ENCODE data around the gene SNX6. TPM values are rescaled to one million over a fixed set of nuclear protein-coding genes. Genes with fewer than 3 reads are reported as not detected.
A peak's percentile ranks its signal among the peaks of the same experiment; 100 is the strongest.
"Not testable (repeated sequence)": the region's sequence is repeated elsewhere in the genome, so short reads cannot be mapped to it uniquely, and the experiment has no call there.

Gene SNX6
- total RNA-seq, 4 donors from 2014 or later, result 54.5 to 99.9 (median 73.4) TPM

DNA sequence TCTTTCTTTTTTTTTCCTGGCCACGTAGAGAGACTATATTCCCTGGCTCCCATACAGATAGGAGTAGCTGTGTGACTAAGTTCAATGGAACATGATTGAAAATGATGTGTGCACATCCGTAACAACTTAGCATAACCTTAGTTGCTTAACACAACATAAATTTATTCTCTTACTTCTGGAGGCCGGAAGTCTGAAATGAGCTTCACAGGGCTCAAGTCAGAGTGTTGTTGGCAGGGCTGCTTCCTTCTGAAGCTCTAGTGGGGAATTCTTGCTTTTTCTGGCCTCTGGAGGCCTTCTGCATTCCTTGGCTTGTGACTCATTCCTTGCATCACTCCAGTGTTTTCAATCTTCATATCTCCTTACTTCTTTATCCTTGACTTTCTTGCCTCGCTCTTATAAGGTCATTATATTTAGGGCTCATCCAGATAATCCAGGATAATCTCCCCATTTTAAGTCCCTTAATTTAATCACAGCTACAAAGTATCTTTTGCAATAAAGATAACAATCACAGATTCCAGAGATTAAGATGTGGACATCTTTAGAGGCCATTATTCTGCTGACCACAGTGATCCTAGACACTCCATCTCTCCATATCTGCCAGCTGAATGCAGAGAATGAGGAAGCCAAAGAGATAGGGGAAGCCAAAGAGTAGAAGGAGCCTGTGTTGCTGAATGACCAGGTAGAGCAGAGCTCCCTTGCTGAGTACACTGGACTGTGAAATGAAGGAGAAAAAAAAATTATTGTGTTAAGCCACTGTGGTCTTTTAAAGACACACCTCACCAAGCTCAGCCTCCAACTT, 21.0 kb upstream of the SNX6 start:
- Histone ChIP-seq H3K36me3 (no peaks in the 10 kb centered on the region), H3K27ac (replicated peaks in 1 of 4) (peak overlapping the region in 1 of 4 donors; percentile 13), H3K27me3 (no peaks in the 10 kb centered on the region), H3K4me3 (no peak overlapping the region), H3K4me1 (no peaks in the 10 kb centered on the region), H3K9me3 (no peaks in the 10 kb centered on the region)
- DNase-seq (ENCODE audit: extremely low spot score), result no peak
- intact Hi-C loops (cut with DNase I), result no loop called here
- peak; percentile 11 to 18 for TF ChIP-seq POLR2AphosphoS5 (IDR thresholded peaks at IDR 0.05)
- no peak for TF ChIP-seq EP300 (IDR thresholded peaks at IDR 0.05)
- WGBS, result 71% methylated on average over 4 of the region's 4 CpGs

DNA sequence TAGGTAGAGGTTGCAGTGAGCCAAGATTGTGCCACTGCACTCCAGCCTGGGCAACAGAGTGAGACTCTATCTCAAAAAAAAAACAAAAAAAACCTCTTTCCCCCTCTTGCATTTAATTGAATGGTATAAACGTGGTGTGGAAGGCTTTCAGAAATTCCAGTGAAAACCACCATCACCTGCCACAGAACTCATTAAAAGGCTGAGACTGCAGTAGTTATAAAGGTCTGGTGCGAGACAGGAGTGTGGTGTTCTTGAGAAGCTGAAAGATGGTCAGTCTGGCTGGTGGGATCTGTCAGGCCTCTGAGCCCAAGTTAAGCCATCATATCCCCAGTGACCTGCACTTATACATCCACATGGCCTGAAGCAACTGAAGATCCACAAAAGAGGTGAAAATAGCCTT, 20.1 kb upstream of the SNX6 start:
- DNase-seq (ENCODE audit: extremely low spot score); intact Hi-C loops (cut with DNase I); H3K36me3 ChIP-seq; H3K4me3 ChIP-seq; H3K27me3 ChIP-seq; H3K4me1 ChIP-seq; H3K9me3 ChIP-seq; H3K27ac ChIP-seq (replicated peaks in 1 of 4): not testable (repeated sequence)
- 88% methylated on average over 2 of the region's 2 CpGs for WGBS

DNA sequence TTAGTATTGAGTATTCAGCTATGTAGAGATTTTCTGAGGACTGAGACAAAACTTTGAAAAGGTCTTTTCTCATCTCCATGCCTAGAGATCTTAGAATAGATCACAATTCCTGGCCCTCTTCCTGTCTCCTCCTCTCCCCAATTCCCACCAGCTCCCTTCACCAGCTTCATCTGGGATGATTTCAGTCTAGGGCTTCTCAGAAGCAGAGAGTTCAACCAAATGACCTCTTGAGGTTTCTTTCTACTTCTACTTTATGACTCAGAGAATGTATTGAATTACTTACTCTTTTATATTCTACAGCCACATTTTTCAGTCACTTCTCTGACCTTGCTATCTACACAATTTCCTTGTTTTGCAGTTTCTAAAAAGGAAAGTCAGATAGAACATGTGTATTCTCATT, 19.4 kb upstream of the SNX6 start:
- TF ChIP-seq, protein P1, sequence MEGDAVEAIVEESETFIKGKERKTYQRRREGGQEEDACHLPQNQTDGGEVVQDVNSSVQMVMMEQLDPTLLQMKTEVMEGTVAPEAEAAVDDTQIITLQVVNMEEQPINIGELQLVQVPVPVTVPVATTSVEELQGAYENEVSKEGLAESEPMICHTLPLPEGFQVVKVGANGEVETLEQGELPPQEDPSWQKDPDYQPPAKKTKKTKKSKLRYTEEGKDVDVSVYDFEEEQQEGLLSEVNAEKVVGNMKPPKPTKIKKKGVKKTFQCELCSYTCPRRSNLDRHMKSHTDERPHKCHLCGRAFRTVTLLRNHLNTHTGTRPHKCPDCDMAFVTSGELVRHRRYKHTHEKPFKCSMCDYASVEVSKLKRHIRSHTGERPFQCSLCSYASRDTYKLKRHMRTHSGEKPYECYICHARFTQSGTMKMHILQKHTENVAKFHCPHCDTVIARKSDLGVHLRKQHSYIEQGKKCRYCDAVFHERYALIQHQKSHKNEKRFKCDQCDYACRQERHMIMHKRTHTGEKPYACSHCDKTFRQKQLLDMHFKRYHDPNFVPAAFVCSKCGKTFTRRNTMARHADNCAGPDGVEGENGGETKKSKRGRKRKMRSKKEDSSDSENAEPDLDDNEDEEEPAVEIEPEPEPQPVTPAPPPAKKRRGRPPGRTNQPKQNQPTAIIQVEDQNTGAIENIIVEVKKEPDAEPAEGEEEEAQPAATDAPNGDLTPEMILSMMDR (IDR thresholded peaks at IDR 0.05), result no peak
- no peak for TF ChIP-seq EP300 (IDR thresholded peaks at IDR 0.05)
- no peak for TF ChIP-seq POLR2AphosphoS5 (IDR thresholded peaks at IDR 0.05)
- no peak for TF ChIP-seq POLR2A (IDR thresholded peaks at IDR 0.05; ENCODE audit: low read depth)
- intact Hi-C loops (cut with DNase I), result no loop called here
- H3K27ac ChIP-seq (replicated peaks in 1 of 4), result no peak overlapping the region
- DNase-seq (ENCODE audit: extremely low spot score), result no peak
- no peaks in the 10 kb centered on the region for H3K9me3 ChIP-seq
- H3K4me1 ChIP-seq, result no peaks in the 10 kb centered on the region
- H3K4me3 ChIP-seq, result no peak overlapping the region
- no peaks in the 10 kb centered on the region for H3K36me3 ChIP-seq
- H3K27me3 ChIP-seq, result no peaks in the 10 kb centered on the region

DNA sequence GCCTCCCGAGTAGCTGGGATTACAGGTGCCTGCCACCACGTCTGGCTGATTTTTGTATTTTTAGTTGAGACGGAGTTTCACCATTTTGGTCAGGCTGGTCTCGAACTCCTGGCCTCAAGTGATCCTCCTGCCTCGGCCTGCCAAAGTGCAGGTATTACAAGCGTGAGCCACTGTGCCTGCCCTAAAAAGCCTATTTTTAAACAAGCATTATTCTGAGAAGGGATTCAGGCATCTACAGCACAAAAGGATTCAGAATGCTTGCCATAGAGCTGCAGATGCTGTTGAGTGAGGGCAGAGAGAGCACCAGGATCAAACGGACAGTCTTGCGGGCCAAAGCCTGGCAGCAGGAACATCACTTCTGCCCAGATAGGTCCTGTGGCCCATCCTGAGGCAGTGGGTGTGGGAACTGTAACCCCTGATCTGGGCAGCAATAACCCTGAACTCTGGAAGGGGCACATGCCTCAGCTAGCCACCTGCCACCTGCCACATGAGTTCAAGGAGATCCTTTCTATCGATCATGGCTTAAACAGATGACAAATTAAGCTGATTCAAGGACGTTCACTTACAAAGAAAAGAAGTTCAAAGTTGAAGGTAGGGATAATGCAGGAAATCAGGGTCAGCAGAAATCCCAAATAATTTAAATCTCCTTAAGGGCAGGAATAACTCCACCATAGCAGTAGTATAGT, 16.8 kb upstream of the SNX6 start:
- TF ChIP-seq EP300 (IDR thresholded peaks at IDR 0.05) (no peak), POLR2A (IDR thresholded peaks at IDR 0.05; ENCODE audit: low read depth) (no peak), POLR2AphosphoS5 (IDR thresholded peaks at IDR 0.05) (no peak)
- TF ChIP-seq, protein P1 (IDR thresholded peaks at IDR 0.05), result no peak
- 91% methylated on average over 8 of the region's 10 CpGs for WGBS
- Histone ChIP-seq H3K36me3 (no peaks in the 10 kb centered on the region), H3K9me3 (no peaks in the 10 kb centered on the region), H3K27ac (replicated peaks in 1 of 4) (no peak overlapping the region), H3K4me1 (no peaks in the 10 kb centered on the region), H3K4me3 (no peak overlapping the region), H3K27me3 (no peaks in the 10 kb centered on the region)
- DNase-seq (ENCODE audit: extremely low spot score), result no peak
- intact Hi-C loops (cut with DNase I), result no loop called here

DNA sequence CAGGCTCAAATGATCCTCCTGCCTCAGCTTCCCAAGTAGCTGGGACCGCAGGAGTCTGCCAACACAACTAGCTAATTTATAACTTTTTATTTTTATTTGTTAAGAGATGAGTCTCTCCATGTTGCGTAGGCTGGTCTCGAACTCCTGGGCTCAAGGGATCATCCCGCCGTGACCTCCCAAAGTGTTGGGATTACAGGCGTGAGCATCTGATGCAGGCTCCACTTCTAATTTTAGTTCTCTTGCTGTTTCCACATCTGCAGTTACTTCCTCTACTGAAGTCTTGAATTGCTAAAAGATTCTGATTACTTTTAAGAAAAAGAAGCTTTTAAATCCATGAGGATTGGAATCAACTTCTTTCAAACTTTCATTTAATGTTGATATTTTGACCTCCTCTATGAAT, 13.4 kb upstream of the SNX6 start:
- Histone ChIP-seq H3K4me3 (no peak overlapping the region), H3K36me3 (no peaks in the 10 kb centered on the region), H3K9me3 (no peaks in the 10 kb centered on the region), H3K4me1 (no peaks in the 10 kb centered on the region), H3K27me3 (no peaks in the 10 kb centered on the region), H3K27ac (replicated peaks in 1 of 4) (no peak overlapping the region)
- 86% methylated on average over 6 of the region's 6 CpGs for WGBS
- intact Hi-C loops (cut with DNase I), result no loop called here
- TF ChIP-seq POLR2AphosphoS5 (IDR thresholded peaks at IDR 0.05) (no peak), POLR2A (IDR thresholded peaks at IDR 0.05; ENCODE audit: low read depth) (no peak), EP300 (IDR thresholded peaks at IDR 0.05) (no peak)
- TF ChIP-seq, protein P1 (IDR thresholded peaks at IDR 0.05), result no peak
- no peak for DNase-seq (ENCODE audit: extremely low spot score)
